K562 (cell line): ENCODE measurements around the gene NMB. TPM values are rescaled to one million over a fixed set of nuclear protein-coding genes. Genes with fewer than 3 reads are reported as not detected.

Experiments used
- CBFB ChIP-seq: sonication (generic); formaldehyde crosslinking; IDR thresholded peaks from 2 replicates; pipeline ENCODE4 v1.4.0; 2020; ENCODE audit warnings: mild to moderate bottlenecking, missing genetic modification reagents
- E2F6 ChIP-seq, 2 experiments: IDR thresholded peaks; 2 replicates each; pipeline ENCODE4 v1.6.1; 2011; ENCODE audit warnings: borderline replicate concordance in 1 of 2, control low read depth in 1 of 2, low read depth in 1 of 2, low read length in 1 of 2, mild to moderate bottlenecking in 1 of 2, mixed read lengths in 1 of 2, moderate library complexity in 1 of 2; ENCODE audit not compliant: insufficient read depth in 1 of 2, insufficient read length in 1 of 2, poor library complexity in 1 of 2, severe bottlenecking in 1 of 2; ENCODE audit errors: extremely low read depth in 1 of 2
- FOXP1 ChIP-seq: sonication (generic); formaldehyde crosslinking; IDR thresholded peaks from 2 replicates; pipeline ENCODE4 v1.8.0; 2022; ENCODE audit warnings: mild to moderate bottlenecking, missing genetic modification reagents
- HCFC1 ChIP-seq: IDR thresholded peaks from 2 replicates; pipeline ENCODE4 v1.6.1; 2012; ENCODE audit warnings: low read depth, low read length, improper control_type of control experiment
- NR4A1 ChIP-seq, 2 experiments: fragments of 250-450 bp in 1 of 2; fragments of 450-650 bp in 1 of 2; sonication (Bioruptor Pico) in 1 of 2; IDR thresholded peaks; 2 replicates each; pipeline versions ENCODE4 v1.4.0 to v1.6.1; 2016 to 2020; ENCODE audit warnings: mild to moderate bottlenecking in 2 of 2, missing compliant biosample characterization in 1 of 2, missing genetic modification characterization in 1 of 2, moderate library complexity in 1 of 2
- PTTG1 ChIP-seq: fragments of 450-650 bp; IDR thresholded peaks from 2 replicates; pipeline ENCODE4 v1.6.1; 2016; ENCODE audit warnings: low read depth, mild to moderate bottlenecking, missing genetic modification characterization, missing compliant biosample characterization
- SMAD3 ChIP-seq: fragments of 450-650 bp; formaldehyde crosslinking; conservative IDR thresholded peaks from 2 replicates; pipeline ENCODE4 v1.4.0; 2020; ENCODE audit warnings: mild to moderate bottlenecking
- SMARCE1 ChIP-seq: fragments of 450-650 bp; IDR thresholded peaks from 2 replicates; pipeline ENCODE4 v1.7.1; 2016; ENCODE audit warnings: mild to moderate bottlenecking
- TAF7 ChIP-seq: fragments of 450-650 bp; IDR thresholded peaks from 2 replicates; pipeline ENCODE4 v1.6.1; 2016; ENCODE audit warnings: missing genetic modification characterization, missing compliant biosample characterization
- UBTF ChIP-seq, 2 experiments: IDR thresholded peaks; 2 replicates each; pipeline ENCODE4 v1.6.1; 2012; ENCODE audit warnings: improper control_type of control experiment in 2 of 2, low read depth in 2 of 2, low read length in 2 of 2, borderline replicate concordance in 1 of 2
- ZMIZ1 ChIP-seq, 2 experiments: fragments of 150-350 bp in 1 of 2; IDR thresholded peaks; 2 replicates each; pipeline ENCODE4 v1.6.1; 2012 to 2016; ENCODE audit warnings: low read depth in 2 of 2, low read length in 2 of 2, mild to moderate bottlenecking in 1 of 2, moderate library complexity in 1 of 2
- ZNF121 ChIP-seq: sonication (generic); formaldehyde crosslinking; conservative IDR thresholded peaks from 2 replicates; pipeline ENCODE4 v1.8.0; 2022; ENCODE audit warnings: missing genetic modification reagents
- ZNF764 ChIP-seq: fragments of 250-450 bp; sonication (Bioruptor Pico); IDR thresholded peaks from 2 replicates; pipeline ENCODE4 v1.4.0; 2020; ENCODE audit warnings: low read depth, mild to moderate bottlenecking, moderate library complexity
- ZNF778 ChIP-seq: fragments of 450-650 bp; formaldehyde crosslinking; IDR thresholded peaks from 2 replicates; pipeline ENCODE4 v1.4.0; 2020; ENCODE audit warnings: mild to moderate bottlenecking, moderate library complexity
- polyA plus RNA-seq, 8 experiments: library from polyadenylated mRNA; depleted of rRNA in 4 of 8; stranded (reverse) in 5 of 8; unstranded in 3 of 8; fragments of >200 nt; fragmentation: Nextera tagmentation in 2 of 8; fragmentation: Illumina TruSeq in 1 of 8; extraction: Ambion mirVana in 2 of 8; extraction: Trizol in 1 of 8; gene quantifications; 2 replicates each; pipeline versions ENCODE4 v1.2.1 to v1.2.3, GENCODE V29; 2011 to 2014; ENCODE audit warnings: inconsistent platforms in 1 of 8, missing spikeins in 1 of 8
- total RNA-seq, 7 experiments: library from RNA; depleted of rRNA in 6 of 7; stranded (reverse); fragments of >200 nt in 6 of 7; fragmentation: Illumina TruSeq in 2 of 7; extraction: Trizol in 2 of 7; gene quantifications; 2 replicates each; pipeline versions ENCODE4 v1.2.1 to v1.2.3, GENCODE V29; 2011 to 2021; ENCODE audit warnings: low replicate concordance in 1 of 7
- TF ChIP-seq, protein P1 (sequence below): fragments of 450-650 bp; IDR thresholded peaks from 2 replicates; pipeline ENCODE4 v1.6.1; 2018; ENCODE audit not compliant: partially characterized antibody

NMB gene
- total and polyA plus RNA-seq, 9 of the 15 experiments (the other 6 are each of a cell fraction or from before 2014, with no cell fraction given) = 0.06 to 0.16 (median 0.09) TPM; not detected in 5

DNA sequence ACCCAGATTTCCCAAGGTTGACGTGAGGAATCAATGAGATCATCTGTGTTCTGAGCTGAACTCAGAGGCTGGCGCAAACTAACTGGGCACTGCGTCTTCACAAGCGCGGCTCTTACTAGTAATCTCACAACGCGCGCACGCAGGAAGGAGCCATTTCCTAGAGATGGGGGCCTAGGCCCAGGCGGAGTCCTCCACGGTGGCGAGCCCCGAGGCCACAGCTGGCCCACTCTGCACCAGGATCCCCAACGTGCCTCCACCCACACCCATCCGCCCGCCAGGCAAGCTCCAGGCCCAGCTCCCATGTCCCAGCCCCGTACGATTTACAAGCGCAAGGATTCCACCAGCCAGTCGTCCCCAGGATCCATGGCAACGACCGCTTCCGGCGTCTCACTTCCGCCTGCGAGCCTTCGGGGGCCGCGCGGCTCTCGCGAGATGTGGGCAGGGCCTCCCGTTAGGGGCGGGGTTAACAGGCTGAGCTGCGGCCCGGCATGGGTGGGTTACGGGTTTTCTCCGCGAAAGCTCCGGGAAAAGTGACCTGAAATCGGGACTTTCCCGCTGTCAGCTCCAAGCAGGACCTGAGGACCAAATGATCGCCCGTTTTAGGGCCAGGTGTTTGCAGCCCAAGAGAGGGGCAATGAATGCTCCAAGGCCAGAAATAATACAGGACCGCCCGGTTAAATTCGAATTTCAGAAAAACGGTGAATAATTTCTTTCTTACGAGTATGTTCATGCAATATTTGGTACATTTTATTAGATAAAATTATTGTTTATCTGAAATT lies 3.9 kb downstream of the NMB start, which contains the start of gene WDR73 (continued):
- TF ChIP-seq UBTF (IDR thresholded peaks at IDR 0.05; ENCODE audit: borderline replicate concordance in 1 of 2, low read depth in 2 of 2, low read length in 2 of 2) (0 out of 4 replicates have a peak, but pooled peaks of 1 of the 2 experiments have one; percentile 18), ZNF121 (CRISPR knock-in tag) (no peak), HCFC1 (peak; percentile 64), SMARCE1 (no peak), SMAD3 (CRISPR knock-in tag) (0 out of 2 replicates have a peak, but pooled peaks have one; percentile 27), NR4A1 (CRISPR knock-in tag; IDR thresholded peaks at IDR 0.05) (no peak), NR4A1 (tag; IDR thresholded peaks at IDR 0.05) (0 out of 2 replicates have a peak, but pooled peaks have one; percentile 18), CBFB (CRISPR knock-in tag) (no peak), ZMIZ1 (IDR thresholded peaks at IDR 0.05; ENCODE audit: low read depth in 2 of 2, low read length in 2 of 2) (no peak), PTTG1 (no peak), E2F6 (IDR thresholded peaks at IDR 0.05; ENCODE audit: borderline replicate concordance in 1 of 2, extremely low read depth in 1 of 2, insufficient read depth in 1 of 2, insufficient read length in 1 of 2, low read depth in 1 of 2, low read length in 1 of 2, poor library complexity in 1 of 2, severe bottlenecking in 1 of 2) (peak in 1 of 2 experiments; percentile 1), ZNF778 (CRISPR knock-in tag) (no peak), FOXP1 (CRISPR knock-in tag) (peak; percentile 81), TAF7 (tag) (0 out of 2 replicates have a peak, but pooled peaks have one; percentile 29), ZNF764 (CRISPR knock-in tag) (no peak)
- TF ChIP-seq, protein P1, sequence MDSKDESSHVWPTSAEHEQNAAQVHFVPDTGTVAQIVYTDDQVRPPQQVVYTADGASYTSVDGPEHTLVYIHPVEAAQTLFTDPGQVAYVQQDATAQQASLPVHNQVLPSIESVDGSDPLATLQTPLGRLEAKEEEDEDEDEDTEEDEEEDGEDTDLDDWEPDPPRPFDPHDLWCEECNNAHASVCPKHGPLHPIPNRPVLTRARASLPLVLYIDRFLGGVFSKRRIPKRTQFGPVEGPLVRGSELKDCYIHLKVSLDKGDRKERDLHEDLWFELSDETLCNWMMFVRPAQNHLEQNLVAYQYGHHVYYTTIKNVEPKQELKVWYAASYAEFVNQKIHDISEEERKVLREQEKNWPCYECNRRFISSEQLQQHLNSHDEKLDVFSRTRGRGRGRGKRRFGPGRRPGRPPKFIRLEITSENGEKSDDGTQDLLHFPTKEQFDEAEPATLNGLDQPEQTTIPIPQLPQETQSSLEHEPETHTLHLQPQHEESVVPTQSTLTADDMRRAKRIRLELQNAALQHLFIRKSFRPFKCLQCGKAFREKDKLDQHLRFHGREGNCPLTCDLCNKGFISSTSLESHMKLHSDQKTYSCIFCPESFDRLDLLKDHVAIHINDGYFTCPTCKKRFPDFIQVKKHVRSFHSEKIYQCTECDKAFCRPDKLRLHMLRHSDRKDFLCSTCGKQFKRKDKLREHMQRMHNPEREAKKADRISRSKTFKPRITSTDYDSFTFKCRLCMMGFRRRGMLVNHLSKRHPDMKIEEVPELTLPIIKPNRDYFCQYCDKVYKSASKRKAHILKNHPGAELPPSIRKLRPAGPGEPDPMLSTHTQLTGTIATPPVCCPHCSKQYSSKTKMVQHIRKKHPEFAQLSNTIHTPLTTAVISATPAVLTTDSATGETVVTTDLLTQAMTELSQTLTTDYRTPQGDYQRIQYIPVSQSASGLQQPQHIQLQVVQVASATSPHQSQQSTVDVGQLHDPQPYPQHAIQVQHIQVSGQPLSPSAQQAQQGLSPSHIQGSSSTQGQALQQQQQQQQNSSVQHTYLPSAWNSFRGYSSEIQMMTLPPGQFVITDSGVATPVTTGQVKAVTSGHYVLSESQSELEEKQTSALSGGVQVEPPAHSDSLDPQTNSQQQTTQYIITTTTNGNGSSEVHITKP = peak; percentile 98
